LNCAP (cell line): ENCODE data around the gene PLA2G2C.

Experiments
- TF ChIP-seq, protein P1 (sequence below): fragments of 450-650 bp; IDR thresholded peaks from 2 replicates; pipeline ENCODE4 v1.5.1; 2017; ENCODE audit warnings: mild to moderate bottlenecking

The PLA2G2C gene

GRCh38 chr1:20180129-20180843 lies 6.0 kb downstream of the PLA2G2C start:
- TF ChIP-seq, protein P1, sequence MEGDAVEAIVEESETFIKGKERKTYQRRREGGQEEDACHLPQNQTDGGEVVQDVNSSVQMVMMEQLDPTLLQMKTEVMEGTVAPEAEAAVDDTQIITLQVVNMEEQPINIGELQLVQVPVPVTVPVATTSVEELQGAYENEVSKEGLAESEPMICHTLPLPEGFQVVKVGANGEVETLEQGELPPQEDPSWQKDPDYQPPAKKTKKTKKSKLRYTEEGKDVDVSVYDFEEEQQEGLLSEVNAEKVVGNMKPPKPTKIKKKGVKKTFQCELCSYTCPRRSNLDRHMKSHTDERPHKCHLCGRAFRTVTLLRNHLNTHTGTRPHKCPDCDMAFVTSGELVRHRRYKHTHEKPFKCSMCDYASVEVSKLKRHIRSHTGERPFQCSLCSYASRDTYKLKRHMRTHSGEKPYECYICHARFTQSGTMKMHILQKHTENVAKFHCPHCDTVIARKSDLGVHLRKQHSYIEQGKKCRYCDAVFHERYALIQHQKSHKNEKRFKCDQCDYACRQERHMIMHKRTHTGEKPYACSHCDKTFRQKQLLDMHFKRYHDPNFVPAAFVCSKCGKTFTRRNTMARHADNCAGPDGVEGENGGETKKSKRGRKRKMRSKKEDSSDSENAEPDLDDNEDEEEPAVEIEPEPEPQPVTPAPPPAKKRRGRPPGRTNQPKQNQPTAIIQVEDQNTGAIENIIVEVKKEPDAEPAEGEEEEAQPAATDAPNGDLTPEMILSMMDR: no peak

DNA sequence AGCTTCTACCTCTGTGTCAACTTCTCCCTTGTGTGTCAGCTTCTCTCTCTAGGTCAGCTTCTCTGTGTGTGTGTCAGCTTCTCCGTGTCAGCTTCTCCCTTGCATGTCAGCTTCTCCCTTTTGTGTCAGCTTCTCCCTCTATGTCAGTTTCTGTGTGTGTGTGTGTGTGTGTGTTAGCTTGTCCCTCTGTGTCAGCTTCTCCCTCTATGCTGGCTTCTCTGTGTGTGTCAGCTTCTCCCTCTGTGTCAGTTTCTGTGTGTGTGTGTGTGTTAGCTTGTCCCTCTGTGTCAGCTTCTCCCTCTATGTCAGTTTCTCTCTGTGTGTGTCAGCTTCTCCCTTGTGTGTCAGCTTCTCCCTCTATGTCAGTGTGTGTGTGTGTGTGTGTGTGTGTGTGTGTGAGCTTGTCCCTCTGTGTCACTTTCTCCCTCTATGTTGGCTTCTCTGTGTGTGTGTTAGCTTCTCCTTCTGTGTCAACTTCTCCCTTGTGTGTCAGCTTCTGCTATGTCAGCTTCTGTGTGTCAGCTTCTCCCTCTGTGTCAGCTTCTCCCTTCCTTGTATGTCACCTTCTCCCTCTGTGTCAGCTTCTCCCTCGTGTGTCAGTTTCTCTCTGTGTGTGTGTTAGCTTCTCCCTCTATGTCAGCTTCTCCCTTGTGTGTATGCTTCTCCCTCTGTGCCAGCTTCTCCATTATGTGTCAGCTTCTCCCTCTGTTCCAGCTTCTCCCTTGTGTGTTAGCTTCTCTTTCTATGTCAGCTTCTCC lies 6.8 kb downstream of the PLA2G2C start:
- TF ChIP-seq, protein P1: no peak

DNA sequence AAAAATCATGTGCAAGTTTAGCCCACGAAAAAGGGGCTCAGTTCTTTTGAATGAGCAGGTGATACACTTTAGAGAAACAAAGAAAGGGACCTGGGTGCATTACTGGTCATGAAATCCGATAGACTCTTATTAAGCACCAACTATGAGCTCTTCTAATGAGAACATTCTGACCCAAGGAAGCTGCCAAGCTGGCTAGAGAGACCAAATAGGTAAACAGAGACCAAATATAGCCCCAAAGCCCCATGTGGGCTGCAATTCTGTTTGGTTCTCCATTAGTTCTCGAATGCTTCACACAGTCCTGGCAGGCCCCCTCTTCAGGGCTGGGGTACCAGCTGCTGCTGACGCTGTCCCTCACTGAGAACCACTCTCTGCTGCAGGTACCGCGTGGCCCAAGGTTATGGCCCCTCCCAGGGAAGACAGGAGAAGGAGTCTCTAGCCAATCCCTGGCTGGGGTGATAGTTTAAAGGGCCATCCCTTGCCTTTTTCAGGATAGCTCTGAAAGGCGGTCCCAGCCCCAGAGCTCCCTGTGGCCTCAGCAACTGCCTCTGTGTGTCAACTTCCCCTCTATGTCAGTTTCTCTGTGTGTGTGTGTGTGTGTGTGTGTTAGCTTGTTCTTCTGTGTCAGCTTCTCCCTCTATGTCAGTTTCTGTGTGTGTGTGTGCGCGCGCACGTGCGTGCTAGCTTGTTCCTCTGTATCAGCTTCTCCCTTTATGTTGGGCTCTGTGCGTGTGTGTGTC lies 7.5 kb downstream of the PLA2G2C start:
- TF ChIP-seq, protein P1: no peak

DNA sequence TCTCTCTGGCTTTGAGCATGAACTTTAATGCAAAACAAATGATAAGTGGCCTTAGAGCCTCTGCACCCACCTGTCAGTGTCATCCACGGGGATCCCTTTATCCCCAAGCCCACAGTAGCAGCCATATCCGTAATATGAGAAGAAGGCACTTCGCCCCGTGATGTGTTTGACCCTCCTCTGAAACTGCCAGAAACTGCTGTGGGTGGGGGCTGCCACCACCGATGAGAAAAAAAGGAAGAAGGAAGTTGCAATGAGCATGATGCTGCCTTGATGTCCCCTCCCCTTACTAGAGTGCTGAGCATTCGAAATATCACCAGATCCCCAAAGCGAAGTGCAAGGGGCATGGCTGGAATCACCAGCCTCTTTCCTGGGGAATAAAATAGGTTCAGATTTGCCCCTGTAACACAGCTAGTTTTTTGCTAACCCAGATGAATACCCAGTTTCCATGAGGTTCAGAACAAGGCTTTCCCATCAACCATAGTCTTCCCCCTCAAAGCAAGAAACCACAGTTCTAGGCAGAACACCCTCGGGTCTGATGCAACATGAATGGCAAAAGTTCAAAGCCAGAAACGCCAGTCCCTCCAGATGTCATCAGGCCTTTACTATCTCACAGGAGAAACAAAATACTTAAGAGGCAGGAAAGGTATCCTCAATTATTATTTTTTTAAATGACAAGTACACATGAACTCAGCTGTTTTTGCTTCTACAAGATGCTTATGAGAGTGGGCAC lies 11.2 kb downstream of the PLA2G2C start:
- TF ChIP-seq, protein P1: no peak

DNA sequence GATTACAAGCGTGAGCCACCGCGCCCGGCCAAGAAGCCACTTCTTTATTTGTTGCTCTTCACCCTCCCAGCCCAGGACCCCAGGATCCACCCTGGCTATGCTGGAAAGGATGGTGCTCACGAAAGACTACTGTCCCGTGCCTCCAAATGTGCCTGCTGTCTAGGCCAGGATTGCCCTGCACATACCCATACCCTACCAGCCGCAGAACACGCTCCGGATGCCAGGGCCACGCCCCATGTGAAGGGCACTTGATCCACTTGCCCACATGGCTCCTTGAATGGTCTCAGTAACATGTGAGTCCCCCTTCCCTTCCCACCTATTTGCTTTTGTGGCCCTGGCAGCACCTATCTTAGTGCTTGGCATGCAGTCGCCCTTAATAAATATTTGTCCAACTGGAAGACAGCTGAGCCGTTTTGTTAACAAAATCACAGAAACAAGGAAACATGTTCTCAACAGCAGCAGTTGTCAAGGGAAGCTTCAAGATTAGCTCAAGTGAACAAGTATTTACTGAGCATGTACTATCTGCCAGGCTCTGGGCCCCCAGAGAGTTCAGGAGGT lies 14.2 kb downstream of the PLA2G2C start:
- TF ChIP-seq, protein P1: no peak

- TF ChIP-seq, protein P1: no peak
Measured at GRCh38 chr1:20169932-20170331, 16.4 kb downstream of the PLA2G2C start.
